Keratinocyte (primary cell): ENCODE data around the gene CCSER1. TPM values are rescaled to one million over a fixed set of nuclear protein-coding genes. Genes with fewer than 3 reads are reported as not detected.

Experiments used
- DNase-seq: peaks from one replicate; pipeline ENCODE4 v3.0.0-alpha.2; 2011; ENCODE audit warnings: low read depth, missing footprints, low spot score
- FAIRE-seq: peaks from 2 replicates; lab custom pipeline; 2011; peaks lifted over from hg19 to GRCh38; lab: Jason Lieb, UNC
- H2AFZ ChIP-seq: 2 replicates; pipeline ENCODE4 v1.6.0; 2012; ENCODE audit warnings: low read length, control low read depth, inconsistent platforms; ENCODE audit not compliant: control insufficient read depth
- H3K27ac ChIP-seq: 2 replicates; pipeline ENCODE4 v1.5.1; 2011; ENCODE audit warnings: low read length; ENCODE audit not compliant: control insufficient read depth, insufficient read depth
- H3K27me3 ChIP-seq: 3 replicates; pipeline ENCODE4 v1.6.0; 2011; ENCODE audit warnings: low read length; ENCODE audit not compliant: control insufficient read depth, insufficient read depth; ENCODE audit errors: extremely low read depth
- H3K36me3 ChIP-seq, 2 experiments: 2 replicates in 1 of 2; 3 replicates in 1 of 2; pipeline ENCODE4 v1.5.1; 2011; ENCODE audit warnings: low read length in 2 of 2, mild to moderate bottlenecking in 1 of 2; ENCODE audit not compliant: control insufficient read depth in 2 of 2, insufficient read depth in 2 of 2; ENCODE audit errors: extremely low read depth in 1 of 2
- H3K4me1 ChIP-seq: 3 replicates; pipeline ENCODE4 v1.5.1; 2011; ENCODE audit warnings: low read length; ENCODE audit not compliant: control insufficient read depth, insufficient read depth; ENCODE audit errors: extremely low read depth
- H3K4me2 ChIP-seq: 3 replicates; pipeline ENCODE4 v1.6.0; 2011; ENCODE audit warnings: low read depth, low read length; ENCODE audit not compliant: control insufficient read depth, insufficient read depth; ENCODE audit errors: extremely low read depth
- H3K4me3 ChIP-seq, 3 experiments: fragments of 200-600 bp in 1 of 3; sonication (generic) in 1 of 3; 2 replicates in 2 of 3; 3 replicates in 1 of 3; pipeline ENCODE4 v1.5.1; 2011 to 2016; ENCODE audit warnings: low read length in 3 of 3, mild to moderate bottlenecking in 3 of 3, control low read depth in 2 of 3, inconsistent platforms in 1 of 3, low read depth in 1 of 3, mixed read lengths in 1 of 3, mixed run types in 1 of 3, moderate library complexity in 1 of 3; ENCODE audit not compliant: control insufficient read depth in 2 of 3, insufficient read depth in 2 of 3; ENCODE audit errors: extremely low read depth in 1 of 3
- H3K79me2 ChIP-seq: 2 replicates; pipeline ENCODE4 v1.6.0; 2012; ENCODE audit warnings: low read length; ENCODE audit not compliant: control insufficient read depth, insufficient read depth
- H3K9ac ChIP-seq: 3 replicates; pipeline ENCODE4 v1.6.0; 2011; ENCODE audit warnings: low read length; ENCODE audit not compliant: control insufficient read depth, insufficient read depth; ENCODE audit errors: extremely low read depth
- H3K9me1 ChIP-seq: 3 replicates; pipeline ENCODE4 v1.6.0; 2011; ENCODE audit warnings: low read length; ENCODE audit not compliant: control insufficient read depth, insufficient read depth; ENCODE audit errors: extremely low read depth
- H3K9me3 ChIP-seq: 2 replicates; pipeline ENCODE4 v1.5.1; 2012; ENCODE audit warnings: low read depth, low read length; ENCODE audit not compliant: control insufficient read depth
- H4K20me1 ChIP-seq: 3 replicates; pipeline ENCODE4 v1.6.0; 2011; ENCODE audit warnings: low read length; ENCODE audit not compliant: control insufficient read depth, insufficient read depth; ENCODE audit errors: extremely low read depth
- EZH2 ChIP-seq: IDR thresholded peaks from one replicate; pipeline ENCODE4 v1.6.1; 2012; ENCODE audit warnings: inconsistent platforms, mild to moderate bottlenecking, low read length, moderate library complexity
- dilution Hi-C: fragments of 300-500 bp; cut with MboI; formaldehyde crosslinking; loops from one replicate; pipeline ENCODE4 v1.7.0; 2020; ENCODE audit warnings: low sequenced_read_pairs; ENCODE audit not compliant: extremely low pct_ligation_motif_present
- polyA plus RNA-seq, 5 experiments: library from polyadenylated mRNA; depleted of rRNA in 3 of 5; stranded (reverse) in 3 of 5; stranded (forward) in 1 of 5; unstranded in 1 of 5; fragments of >200 nt; gene quantifications; 1 replicate in 1 of 5; 2 replicates in 3 of 5; 3 replicates in 1 of 5; pipeline versions ENCODE4 v1.2.1 to v1.2.3, GENCODE V29; 2011 to 2012; ENCODE audit warnings: missing spikeins in 2 of 5, low read depth in 1 of 5, low replicate concordance in 1 of 5
- TF ChIP-seq, protein P1 (sequence below), 3 experiments: IDR thresholded peaks in 1 of 3; conservative IDR thresholded peaks in 1 of 3; optimal IDR thresholded peaks in 1 of 3; 2 replicates in 2 of 3; 3 replicates in 1 of 3; pipeline versions ENCODE3 to v1.5.1; 2011; ENCODE audit warnings: low read length in 3 of 3, mild to moderate bottlenecking in 3 of 3, moderate library complexity in 2 of 3, control low read depth in 1 of 3, inconsistent platforms in 1 of 3; ENCODE audit not compliant: insufficient read depth in 2 of 3; ENCODE audit errors: extremely low read depth in 1 of 3

CCSER1 gene
- polyA plus RNA-seq, 1 donor (not counting 4 experiments of a cell fraction or from before 2014, with no cell fraction given): 1.2 TPM

DNA sequence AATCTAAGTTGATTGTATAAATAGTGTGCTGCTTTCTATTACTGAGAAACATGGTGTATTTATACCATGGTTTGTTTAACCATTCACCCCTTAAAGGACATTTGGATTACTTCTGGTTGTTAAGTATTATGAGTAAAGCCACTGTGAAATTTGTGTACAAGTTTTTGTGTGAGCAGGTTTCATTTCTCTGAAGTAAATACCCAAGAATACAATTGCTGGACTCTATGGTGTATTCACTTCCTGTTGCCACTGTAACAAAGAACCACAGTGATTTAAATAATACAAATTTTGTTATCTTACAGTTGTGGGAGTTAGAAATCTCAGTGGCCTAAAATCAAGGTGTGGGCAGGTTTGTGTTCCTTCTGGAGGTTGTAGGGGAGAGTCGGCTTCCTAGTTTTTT is 869.6 kb downstream of the CCSER1 start:
- Histone ChIP-seq H3K27ac (no peak overlapping the region), H3K9me1 (no peaks in the 10 kb centered on the region), H3K4me2 (no peak overlapping the region), H3K4me1 (no peaks in the 10 kb centered on the region), H3K27me3 (no peaks in the 10 kb centered on the region), H3K9ac (no peak overlapping the region), H3K79me2 (no peaks in the 10 kb centered on the region), H2AFZ (peak overlapping the region; percentile 22), H4K20me1 (no peaks in the 10 kb centered on the region), H3K4me3 (no peak overlapping the region), H3K36me3 (no peaks in the 10 kb centered on the region), H3K9me3 (no peaks in the 10 kb centered on the region)
- dilution Hi-C loops: no loop called here
- FAIRE-seq (no peak), DNase-seq (no peak)
- TF ChIP-seq, protein P1, sequence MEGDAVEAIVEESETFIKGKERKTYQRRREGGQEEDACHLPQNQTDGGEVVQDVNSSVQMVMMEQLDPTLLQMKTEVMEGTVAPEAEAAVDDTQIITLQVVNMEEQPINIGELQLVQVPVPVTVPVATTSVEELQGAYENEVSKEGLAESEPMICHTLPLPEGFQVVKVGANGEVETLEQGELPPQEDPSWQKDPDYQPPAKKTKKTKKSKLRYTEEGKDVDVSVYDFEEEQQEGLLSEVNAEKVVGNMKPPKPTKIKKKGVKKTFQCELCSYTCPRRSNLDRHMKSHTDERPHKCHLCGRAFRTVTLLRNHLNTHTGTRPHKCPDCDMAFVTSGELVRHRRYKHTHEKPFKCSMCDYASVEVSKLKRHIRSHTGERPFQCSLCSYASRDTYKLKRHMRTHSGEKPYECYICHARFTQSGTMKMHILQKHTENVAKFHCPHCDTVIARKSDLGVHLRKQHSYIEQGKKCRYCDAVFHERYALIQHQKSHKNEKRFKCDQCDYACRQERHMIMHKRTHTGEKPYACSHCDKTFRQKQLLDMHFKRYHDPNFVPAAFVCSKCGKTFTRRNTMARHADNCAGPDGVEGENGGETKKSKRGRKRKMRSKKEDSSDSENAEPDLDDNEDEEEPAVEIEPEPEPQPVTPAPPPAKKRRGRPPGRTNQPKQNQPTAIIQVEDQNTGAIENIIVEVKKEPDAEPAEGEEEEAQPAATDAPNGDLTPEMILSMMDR (optimal IDR thresholded peaks at IDR 0.05 in 1 of 3, IDR thresholded peaks at IDR 0.05 in 1 of 3, conservative IDR thresholded peaks at IDR 0.05 in 1 of 3; ENCODE audit: extremely low read depth in 1 of 3, insufficient read depth in 2 of 3, low read length in 3 of 3): no peak
- no peak for TF ChIP-seq EZH2

DNA sequence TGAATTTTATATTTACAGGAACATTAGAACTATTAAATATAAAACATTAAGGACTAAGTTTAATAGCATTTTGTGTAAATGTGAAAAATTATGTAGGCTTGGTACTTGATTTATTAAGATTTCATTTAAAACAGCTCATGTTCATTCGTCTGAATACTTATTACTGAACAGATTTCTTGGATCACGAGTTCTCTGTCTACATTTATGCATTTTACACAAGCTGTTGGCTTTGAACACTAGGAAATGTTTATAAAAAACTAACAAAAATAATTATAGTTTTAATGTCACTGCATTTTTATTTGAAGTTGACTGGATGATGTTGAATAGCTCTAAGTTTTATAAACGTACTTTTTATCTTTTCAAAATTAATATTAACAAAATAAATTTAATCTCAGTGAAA is 888.7 kb downstream of the CCSER1 start:
- Histone ChIP-seq H4K20me1 (no peaks in the 10 kb centered on the region), H3K4me3 (no peak overlapping the region), H2AFZ (no peak overlapping the region), H3K4me1 (no peaks in the 10 kb centered on the region), H3K27ac (no peak overlapping the region), H3K9me1 (no peaks in the 10 kb centered on the region), H3K4me2 (no peak overlapping the region), H3K9me3 (no peaks in the 10 kb centered on the region), H3K27me3 (no peaks in the 10 kb centered on the region), H3K79me2 (no peaks in the 10 kb centered on the region), H3K9ac (no peak overlapping the region), H3K36me3 (no peaks in the 10 kb centered on the region)
- no peak for FAIRE-seq
- dilution Hi-C loops: no loop called here
- no peak for TF ChIP-seq EZH2
- TF ChIP-seq, protein P1 (optimal IDR thresholded peaks at IDR 0.05 in 1 of 3, IDR thresholded peaks at IDR 0.05 in 1 of 3, conservative IDR thresholded peaks at IDR 0.05 in 1 of 3; ENCODE audit: extremely low read depth in 1 of 3, insufficient read depth in 2 of 3, low read length in 3 of 3): no peak
- no peak for DNase-seq
